DOHH2 (cell line): ENCODE data around the gene PODN.

Experiments
- H3F3A ChIP-seq: fragments of 200-600 bp; sonication (generic), shearing (Covaris generic); 2 replicates; pipeline ENCODE4 v1.6.0; 2016; ENCODE audit warnings: antibody characterized with exemption, mild to moderate bottlenecking; ENCODE audit not compliant: control insufficient read depth, insufficient read depth
- H3K27ac ChIP-seq: fragments of 200-600 bp; sonication (generic); 2 replicates; pipeline ENCODE4 v1.5.1; 2014; ENCODE audit warnings: low read depth, mild to moderate bottlenecking, low read length, moderate library complexity
- H3K27me3 ChIP-seq: fragments of 200-600 bp; sonication (generic); 2 replicates; pipeline ENCODE4 v1.6.1; 2014; ENCODE audit warnings: mild to moderate bottlenecking, low read length, mixed read lengths; ENCODE audit not compliant: control insufficient read depth
- H3K36me3 ChIP-seq: fragments of 200-600 bp; sonication (generic); 2 replicates; pipeline ENCODE4 v1.6.1; 2014; ENCODE audit warnings: mild to moderate bottlenecking, low read length, moderate library complexity, mixed read lengths; ENCODE audit not compliant: control insufficient read depth
- H3K4me1 ChIP-seq: fragments of 200-600 bp; sonication (generic); 2 replicates; pipeline ENCODE4 v1.6.1; 2014; ENCODE audit warnings: mild to moderate bottlenecking, low read length, mixed read lengths; ENCODE audit not compliant: control insufficient read depth
- H3K4me2 ChIP-seq: fragments of 200-600 bp; sonication (generic); 2 replicates; pipeline ENCODE4 v1.6.0; 2014; ENCODE audit warnings: mild to moderate bottlenecking, low read length, moderate library complexity
- H3K4me3 ChIP-seq: fragments of 200-600 bp; sonication (generic); 2 replicates; pipeline ENCODE4 v1.5.1; 2014; ENCODE audit warnings: mild to moderate bottlenecking, low read length, mixed read lengths
- H3K79me2 ChIP-seq: fragments of 200-600 bp; sonication (generic); 2 replicates; pipeline ENCODE4 v1.6.1; 2014; ENCODE audit warnings: mild to moderate bottlenecking, low read length, mixed read lengths; ENCODE audit not compliant: control insufficient read depth
- H3K9me2 ChIP-seq: fragments of 200-600 bp; sonication (generic); replicated peaks from 2 replicates; pipeline ENCODE4 v1.6.1; 2014; ENCODE audit warnings: mild to moderate bottlenecking, low read length, mixed read lengths; ENCODE audit not compliant: control insufficient read depth
- H3K9me3 ChIP-seq: fragments of 200-600 bp; sonication (generic); 2 replicates; pipeline ENCODE4 v1.6.1; 2014; ENCODE audit warnings: antibody characterized with exemption, low read length, mixed read lengths; ENCODE audit not compliant: control insufficient read depth, insufficient read depth
- H4K20me1 ChIP-seq: fragments of 200-600 bp; sonication (generic); 2 replicates; pipeline ENCODE4 v1.6.0; 2014; ENCODE audit warnings: low read depth, mild to moderate bottlenecking, antibody characterized with exemption, low read length, moderate library complexity; ENCODE audit not compliant: control insufficient read depth, insufficient read depth
- CTCF ChIP-seq: fragments of 200-600 bp; sonication (generic); IDR thresholded peaks from one replicate; pipeline ENCODE4 v1.5.1; 2014; ENCODE audit warnings: antibody characterized with exemption, mild to moderate bottlenecking, low read depth, low read length; ENCODE audit not compliant: poor library complexity, severe bottlenecking
- EZH2phosphoT487 ChIP-seq: fragments of 200-600 bp; sonication (generic); IDR thresholded peaks from 2 replicates; pipeline ENCODE4 v1.6.1; 2017; ENCODE audit warnings: borderline replicate concordance, mild to moderate bottlenecking, antibody characterized with exemption, low read length, moderate library complexity, mixed read lengths

PODN gene

DNA sequence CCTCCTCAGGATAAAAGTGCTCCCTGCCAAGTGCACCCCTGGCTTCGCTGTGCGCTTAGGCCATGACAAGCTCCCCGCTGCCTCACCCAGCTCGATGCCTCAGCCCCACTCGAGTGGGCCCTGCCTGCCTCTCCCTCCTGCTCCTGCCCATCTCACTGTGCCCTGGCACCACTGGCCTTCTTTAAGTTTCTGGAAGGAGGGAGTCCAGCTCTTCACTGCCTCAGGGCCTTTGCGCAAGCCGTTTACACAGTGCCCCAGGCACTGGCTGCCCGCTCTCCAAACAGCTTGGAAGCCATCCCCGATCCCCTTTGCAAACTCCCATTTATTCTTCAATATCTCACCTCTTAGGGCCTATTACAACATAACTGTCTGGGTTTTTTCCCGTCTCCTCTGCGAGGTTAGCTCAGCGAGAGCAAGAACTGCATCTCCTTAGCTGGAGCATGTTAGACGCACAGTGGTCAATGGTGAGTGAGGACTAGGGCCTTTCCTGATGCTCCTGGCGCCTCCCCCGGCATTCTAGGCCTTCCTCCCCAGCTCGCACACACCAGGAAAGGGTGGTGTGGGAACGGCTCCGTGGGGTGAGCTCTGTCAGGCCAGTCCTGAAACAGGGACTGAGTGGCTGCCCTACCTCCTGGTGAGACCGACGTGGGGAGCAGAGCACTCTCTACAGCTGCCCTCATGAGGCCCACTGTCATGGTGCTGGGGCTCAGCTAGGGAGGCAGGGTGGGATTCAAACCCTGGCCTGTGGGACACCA, 31.9 kb downstream of the PODN start:
- H3K4me1 ChIP-seq = no peaks in the 10 kb centered on the region
- no peak overlapping the region for H3K4me3 ChIP-seq
- 0 out of 2 replicates have a peak, but pooled peaks cover 4% of the 10 kb centered on the region for H3F3A ChIP-seq
- H3K79me2 ChIP-seq = no peaks in the 10 kb centered on the region
- no peaks in the 10 kb centered on the region for H3K27me3 ChIP-seq
- no peak overlapping the region for H3K4me2 ChIP-seq
- no peak for TF ChIP-seq EZH2phosphoT487
- no peak for TF ChIP-seq CTCF
- H3K9me3 ChIP-seq = peaks cover 43% of the 10 kb centered on the region
- no peaks in the 10 kb centered on the region for H3K36me3 ChIP-seq
- H3K27ac ChIP-seq = no peak overlapping the region
- no peaks in the 10 kb centered on the region for H4K20me1 ChIP-seq
- no peaks in the 10 kb centered on the region for H3K9me2 ChIP-seq

- Histone ChIP-seq H3K9me2 (no peaks in the 10 kb centered on the region), H3K9me3 (peaks cover 49% of the 10 kb centered on the region), H3K4me3 (no peak overlapping the region), H3K4me2 (no peak overlapping the region), H3K27me3 (no peaks in the 10 kb centered on the region), H3K27ac (no peak overlapping the region), H3K36me3 (no peaks in the 10 kb centered on the region), H3K79me2 (no peaks in the 10 kb centered on the region), H3F3A (0 out of 2 replicates have a peak, but pooled peaks cover 4% of the 10 kb centered on the region), H3K4me1 (no peaks in the 10 kb centered on the region), H4K20me1 (no peaks in the 10 kb centered on the region)
- TF ChIP-seq CTCF = no peak
- TF ChIP-seq EZH2phosphoT487 = no peak
Observed at GRCh38 chr1:53094533-53094919, 32.5 kb downstream of the PODN start.

GRCh38 chr1:53104289-53104913, 42.4 kb downstream of the PODN start:
- H3K9me2 ChIP-seq = no peaks in the 10 kb centered on the region
- H3K9me3 ChIP-seq = peaks cover 33% of the 10 kb centered on the region
- H3K4me3 ChIP-seq = no peak overlapping the region
- H3F3A ChIP-seq = no peaks in the 10 kb centered on the region
- H3K4me1 ChIP-seq = no peaks in the 10 kb centered on the region
- no peak overlapping the region for H3K4me2 ChIP-seq
- no peaks in the 10 kb centered on the region for H4K20me1 ChIP-seq
- no peaks in the 10 kb centered on the region for H3K36me3 ChIP-seq
- TF ChIP-seq EZH2phosphoT487 (no peak), CTCF (no peak)
- no peaks in the 10 kb centered on the region for H3K27me3 ChIP-seq
- H3K79me2 ChIP-seq = no peaks in the 10 kb centered on the region
- no peak overlapping the region for H3K27ac ChIP-seq
